ENCODE results near the gene GK. TPM values are rescaled to one million over a fixed set of nuclear protein-coding genes. Genes with fewer than 3 reads are reported as not detected.

The GK gene
- total RNA-seq, 1 experiment from 2014 or later = 1.7 TPM

DNA sequence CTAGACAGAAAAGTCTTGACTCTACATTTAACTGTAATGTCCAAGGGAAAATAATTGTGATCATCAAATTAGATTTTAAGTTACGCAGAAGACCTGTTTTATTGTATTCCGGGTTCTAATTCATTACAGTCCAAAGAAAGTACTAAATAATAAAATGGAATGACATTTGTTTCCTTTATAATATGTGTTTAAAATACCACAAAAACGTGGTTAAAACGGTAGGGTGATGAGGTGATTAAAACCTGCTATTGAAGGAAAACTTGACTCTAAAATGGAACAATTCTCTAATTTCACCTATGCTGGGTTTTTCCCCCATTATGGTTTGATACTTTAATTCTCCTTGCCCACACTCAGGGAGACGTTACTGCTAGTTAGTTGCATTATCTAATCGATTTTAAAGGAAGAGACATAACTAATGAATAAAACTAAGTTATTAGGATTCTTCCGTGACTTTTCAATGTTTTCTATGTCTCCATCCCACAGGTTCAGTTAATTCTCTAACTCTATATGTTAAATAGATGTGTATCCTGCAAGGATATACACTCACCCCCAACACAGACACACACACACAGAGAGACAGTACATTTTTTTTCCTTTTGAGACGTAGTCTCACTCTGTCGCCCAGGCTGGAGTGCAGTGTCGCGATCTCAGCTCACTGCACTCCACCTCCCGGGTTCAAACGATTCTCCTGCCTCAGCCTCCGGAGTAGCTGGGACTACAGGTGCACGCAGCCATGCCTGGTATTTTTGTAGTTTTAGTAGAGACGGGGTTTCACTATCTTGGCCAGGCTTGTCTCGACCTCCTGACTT is 80.8 kb downstream of the GK start:
- intact Hi-C loops (cut with micrococcal nuclease; ENCODE audit: unreplicated experiment) (no loop called here), in situ Hi-C loops (cut with HindIII; ENCODE audit: low pct_unique_long_range_greater_than_20kb, low sequenced_read_pairs) (no loop called here)
- Histone ChIP-seq H3K27ac (ENCODE audit: low read length) (no peak overlapping the region), H3K9me3 (ENCODE audit: control insufficient read depth, insufficient read depth, low read depth, low read length) (no peaks in the 10 kb centered on the region), H3K4me1 (ENCODE audit: control insufficient read depth, insufficient read depth, low read length) (no peaks in the 10 kb centered on the region), H3K27me3 (ENCODE audit: control insufficient read depth, insufficient read depth, low read length) (no peaks in the 10 kb centered on the region), H3K4me3 (ENCODE audit: low read depth in 2 of 2, low read length in 2 of 2) (no peak overlapping the region), H3K36me3 (ENCODE audit: control insufficient read depth, insufficient read depth, low read length) (no peaks in the 10 kb centered on the region)
- POLR2A ChIA-PET = no interaction called here
- no peak for DNase-seq (ENCODE audit: low read depth, low spot score)
- CTCF ChIA-PET = no interaction called here
- ATAC-seq = no peak
- TF ChIP-seq POLR2AphosphoS5 (IDR thresholded peaks at IDR 0.05; ENCODE audit: low read depth, low read length) = no peak
- TF ChIP-seq TCF7L2 (IDR thresholded peaks at IDR 0.05; ENCODE audit: low read depth, low read length) = no peak
- no peak for TF ChIP-seq REST (IDR thresholded peaks at IDR 0.05; ENCODE audit: insufficient read depth in 1 of 2, low read depth in 2 of 2, low read length in 1 of 2)
- TF ChIP-seq SIN3A (IDR thresholded peaks at IDR 0.05; ENCODE audit: borderline replicate concordance, insufficient read depth, low read depth, low read length) = no peak
- TF ChIP-seq, protein P1, sequence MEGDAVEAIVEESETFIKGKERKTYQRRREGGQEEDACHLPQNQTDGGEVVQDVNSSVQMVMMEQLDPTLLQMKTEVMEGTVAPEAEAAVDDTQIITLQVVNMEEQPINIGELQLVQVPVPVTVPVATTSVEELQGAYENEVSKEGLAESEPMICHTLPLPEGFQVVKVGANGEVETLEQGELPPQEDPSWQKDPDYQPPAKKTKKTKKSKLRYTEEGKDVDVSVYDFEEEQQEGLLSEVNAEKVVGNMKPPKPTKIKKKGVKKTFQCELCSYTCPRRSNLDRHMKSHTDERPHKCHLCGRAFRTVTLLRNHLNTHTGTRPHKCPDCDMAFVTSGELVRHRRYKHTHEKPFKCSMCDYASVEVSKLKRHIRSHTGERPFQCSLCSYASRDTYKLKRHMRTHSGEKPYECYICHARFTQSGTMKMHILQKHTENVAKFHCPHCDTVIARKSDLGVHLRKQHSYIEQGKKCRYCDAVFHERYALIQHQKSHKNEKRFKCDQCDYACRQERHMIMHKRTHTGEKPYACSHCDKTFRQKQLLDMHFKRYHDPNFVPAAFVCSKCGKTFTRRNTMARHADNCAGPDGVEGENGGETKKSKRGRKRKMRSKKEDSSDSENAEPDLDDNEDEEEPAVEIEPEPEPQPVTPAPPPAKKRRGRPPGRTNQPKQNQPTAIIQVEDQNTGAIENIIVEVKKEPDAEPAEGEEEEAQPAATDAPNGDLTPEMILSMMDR (IDR thresholded peaks at IDR 0.05) = no peak
- BruUV-seq (replicated peaks) = no TSS peak

GRCh38 chrX:30734782-30735181 is 81.6 kb downstream of the GK start:
- no peak overlapping the region for H3K27ac ChIP-seq (ENCODE audit: low read length)
- TF ChIP-seq REST (IDR thresholded peaks at IDR 0.05; ENCODE audit: insufficient read depth in 1 of 2, low read depth in 2 of 2, low read length in 1 of 2) (no peak), TCF7L2 (IDR thresholded peaks at IDR 0.05; ENCODE audit: low read depth, low read length) (no peak), SIN3A (IDR thresholded peaks at IDR 0.05; ENCODE audit: borderline replicate concordance, insufficient read depth, low read depth, low read length) (no peak), POLR2AphosphoS5 (IDR thresholded peaks at IDR 0.05; ENCODE audit: low read depth, low read length) (no peak)
- TF ChIP-seq, protein P1 (IDR thresholded peaks at IDR 0.05) = no peak
- POLR2A ChIA-PET = no interaction called here
- H3K36me3 ChIP-seq (ENCODE audit: control insufficient read depth, insufficient read depth, low read length) = no peaks in the 10 kb centered on the region
- in situ Hi-C loops (cut with HindIII; ENCODE audit: low pct_unique_long_range_greater_than_20kb, low sequenced_read_pairs) = no loop called here
- no peak for ATAC-seq
- H3K27me3 ChIP-seq (ENCODE audit: control insufficient read depth, insufficient read depth, low read length) = no peaks in the 10 kb centered on the region
- BruUV-seq (replicated peaks) = no TSS peak
- H3K9me3 ChIP-seq (ENCODE audit: control insufficient read depth, insufficient read depth, low read depth, low read length) = no peaks in the 10 kb centered on the region
- no peak overlapping the region for H3K4me3 ChIP-seq (ENCODE audit: low read depth in 2 of 2, low read length in 2 of 2)
- CTCF ChIA-PET = interaction anchor here (1.1 kb wide), 1 partner anchor 88 kb away, joined by 3 read pairs; no protein-coding TSS in a partner anchor
- no peaks in the 10 kb centered on the region for H3K4me1 ChIP-seq (ENCODE audit: control insufficient read depth, insufficient read depth, low read length)
- intact Hi-C loops (cut with micrococcal nuclease; ENCODE audit: unreplicated experiment) = loop anchor here (5.0 kb wide), 1 partner anchor 88 kb away; no protein-coding TSS in a partner anchor
- no peak for DNase-seq (ENCODE audit: low read depth, low spot score)
